H9 (cell line): ENCODE results near the gene FMO5. TPM values are rescaled to one million over a fixed set of nuclear protein-coding genes. Genes with fewer than 3 reads are reported as not detected.

ENCODE experiments used
- DNase-seq: peaks from one replicate; pipeline ENCODE4 v3.0.0-alpha.2; 2017
- H2AFZ ChIP-seq: one replicate; pipeline ENCODE4 v1.6.1; 2013; ENCODE audit warnings: mild to moderate bottlenecking, low read length, control low read depth, moderate library complexity
- H2AK5ac ChIP-seq: 2 replicates; pipeline ENCODE4 v1.6.1; 2013; ENCODE audit warnings: low read length, control low read depth, mixed read lengths; ENCODE audit not compliant: insufficient read length
- H2BK120ac ChIP-seq: one replicate; pipeline ENCODE4 v1.6.1; 2013; ENCODE audit warnings: low read depth, mild to moderate bottlenecking, low read length, control low read depth, inconsistent platforms; ENCODE audit not compliant: poor library complexity, severe bottlenecking
- H2BK12ac ChIP-seq: 2 replicates; pipeline ENCODE4 v1.6.1; 2013; ENCODE audit warnings: low read length, control low read depth, mixed read lengths, low read depth; ENCODE audit not compliant: insufficient read length
- H2BK15ac ChIP-seq: 2 replicates; pipeline ENCODE4 v1.6.1; 2013; ENCODE audit warnings: low read depth, low read length, control low read depth
- H2BK20ac ChIP-seq: one replicate; pipeline ENCODE4 v1.6.1; 2013; ENCODE audit warnings: low read depth, mild to moderate bottlenecking, low read length, control low read depth, inconsistent platforms; ENCODE audit not compliant: poor library complexity, severe bottlenecking
- H2BK5ac ChIP-seq: 2 replicates; pipeline ENCODE4 v1.6.1; 2013; ENCODE audit warnings: low read length, control low read depth, mixed read lengths; ENCODE audit not compliant: insufficient read length
- H3K14ac ChIP-seq: 2 replicates; pipeline ENCODE4 v1.6.1; 2013; ENCODE audit warnings: low read length, control low read depth; ENCODE audit not compliant: insufficient read depth
- H3K18ac ChIP-seq: 2 replicates; pipeline ENCODE4 v1.6.1; 2013; ENCODE audit warnings: low read depth, mild to moderate bottlenecking, mixed read lengths, low read length, control low read depth; ENCODE audit not compliant: insufficient read length
- H3K23ac ChIP-seq: 2 replicates; pipeline ENCODE4 v1.6.1; 2013; ENCODE audit warnings: low read length, control low read depth, mixed read lengths, low read depth; ENCODE audit not compliant: insufficient read length
- H3K23me2 ChIP-seq: 2 replicates; pipeline ENCODE4 v1.6.1; 2013; ENCODE audit warnings: low read depth, mild to moderate bottlenecking, mixed read lengths, low read length, control low read depth; ENCODE audit not compliant: insufficient read length, poor library complexity, severe bottlenecking
- H3K27ac ChIP-seq: 2 replicates; pipeline ENCODE4 v1.5.1; 2013; ENCODE audit warnings: low read length, control low read depth, mixed read lengths, low read depth; ENCODE audit not compliant: insufficient read length
- H3K27me3 ChIP-seq: 2 replicates; pipeline ENCODE4 v1.6.1; 2013; ENCODE audit warnings: low read length, control low read depth, inconsistent platforms; ENCODE audit not compliant: insufficient read depth
- H3K4ac ChIP-seq: 2 replicates; pipeline ENCODE4 v1.6.1; 2013; ENCODE audit warnings: low read depth, mild to moderate bottlenecking, control low read depth, inconsistent platforms, low read length, moderate library complexity
- H3K4me1 ChIP-seq: 2 replicates; pipeline ENCODE4 v1.6.1; 2013; ENCODE audit warnings: low read length, control low read depth, inconsistent platforms; ENCODE audit not compliant: insufficient read depth
- H3K4me2 ChIP-seq: 2 replicates; pipeline ENCODE4 v1.6.1; 2013; ENCODE audit warnings: low read length, control low read depth, mixed read lengths; ENCODE audit not compliant: insufficient read length, insufficient read depth
- H3K56ac ChIP-seq: 2 replicates; pipeline ENCODE4 v1.6.1; 2013; ENCODE audit warnings: low read depth, mild to moderate bottlenecking, mixed read lengths, low read length, control low read depth; ENCODE audit not compliant: insufficient read length
- H3K79me1 ChIP-seq: 2 replicates; pipeline ENCODE4 v1.6.1; 2013; ENCODE audit warnings: low read depth, mild to moderate bottlenecking, moderate library complexity, low read length, control low read depth, inconsistent platforms; ENCODE audit not compliant: insufficient read depth, poor library complexity, severe bottlenecking
- H3K79me2 ChIP-seq: 2 replicates; pipeline ENCODE4 v1.6.1; 2013; ENCODE audit warnings: low read length, control low read depth, inconsistent platforms; ENCODE audit not compliant: insufficient read depth
- H3K9ac ChIP-seq: 2 replicates; pipeline ENCODE4 v1.6.1; 2013; ENCODE audit warnings: low read length, control low read depth, mixed read lengths; ENCODE audit not compliant: insufficient read length; ENCODE audit errors: extremely low read depth
- H3K9me3 ChIP-seq: one replicate; pipeline ENCODE4 v1.6.1; 2013; ENCODE audit warnings: low read depth, low read length, inconsistent platforms; ENCODE audit not compliant: control insufficient read depth
- H3T11ph ChIP-seq: one replicate; pipeline ENCODE4 v1.6.1; 2013; ENCODE audit warnings: mild to moderate bottlenecking, low read length, control low read depth, inconsistent platforms
- H4K20me1 ChIP-seq: one replicate; pipeline ENCODE4 v1.6.1; 2013; ENCODE audit not compliant: control insufficient read depth, insufficient read length, insufficient read depth
- H4K5ac ChIP-seq: 2 replicates; pipeline ENCODE4 v1.6.1; 2013; ENCODE audit warnings: low read depth, mild to moderate bottlenecking, mixed read lengths, low read length, control low read depth; ENCODE audit not compliant: insufficient read length
- H4K8ac ChIP-seq: replicated peaks from 2 replicates; pipeline ENCODE4 v1.6.1; 2013; ENCODE audit warnings: low read length, control low read depth, mixed read lengths, low read depth; ENCODE audit not compliant: insufficient read length
- H4K91ac ChIP-seq: 2 replicates; pipeline ENCODE4 v1.6.1; 2013; ENCODE audit warnings: low read depth, mild to moderate bottlenecking, moderate library complexity, mixed read lengths, low read length, control low read depth; ENCODE audit not compliant: insufficient read length
- H3K27ac Mint-ChIP-seq, 3 experiments: 2 replicates in 2 of 3; 3 replicates in 1 of 3; pipeline ENCODE4 v1.8.0; 2020 to 2021; ENCODE audit warnings: mixed read lengths in 3 of 3, mild to moderate bottlenecking in 1 of 3, moderate library complexity in 1 of 3
- H3K27me3 Mint-ChIP-seq: 2 replicates; pipeline ENCODE4 v1.8.0; 2021; ENCODE audit warnings: low read depth, mild to moderate bottlenecking, moderate library complexity, mixed read lengths
- H3K36me3 Mint-ChIP-seq, 3 experiments: 2 replicates in 2 of 3; 3 replicates in 1 of 3; pipeline ENCODE4 v1.8.0; 2020 to 2021; ENCODE audit warnings: low read depth in 3 of 3, mixed read lengths in 3 of 3; ENCODE audit not compliant: insufficient read depth in 1 of 3
- H3K4me1 Mint-ChIP-seq, 2 experiments: 2 replicates each; pipeline ENCODE4 v1.8.0; 2020; ENCODE audit warnings: mixed read lengths in 2 of 2
- H3K4me3 Mint-ChIP-seq, 2 experiments: 2 replicates in 1 of 2; 3 replicates in 1 of 2; pipeline ENCODE4 v1.8.0; 2020 to 2021; ENCODE audit warnings: mild to moderate bottlenecking in 2 of 2, mixed read lengths in 2 of 2, moderate library complexity in 1 of 2
- H3K9me3 Mint-ChIP-seq, 2 experiments: 2 replicates in 1 of 2; 3 replicates in 1 of 2; pipeline ENCODE4 v1.8.0; 2020; ENCODE audit warnings: mild to moderate bottlenecking in 2 of 2, mixed read lengths in 2 of 2, moderate library complexity in 1 of 2
- CTCF ChIP-seq: fragments of 200-600 bp; sonication (generic); conservative IDR thresholded peaks from 3 replicates; pipeline ENCODE4 v1.8.0; 2021; ENCODE audit warnings: antibody characterized with exemption, mild to moderate bottlenecking
- WGBS: extraction: QIAGEN DNeasy Blood & Tissue Kit; methylation state at CpG from one replicate; pipeline ENCODE4 v1.1.7; 2013; ENCODE audit warnings: missing lambda C conversion rate, low lambda C conversion rate, mixed read lengths; ENCODE audit not compliant: insufficient read length; ENCODE audit errors: extremely low coverage; 5-methylcytosine and 5-hydroxymethylcytosine counted together
- total RNA-seq: library from RNA; stranded (reverse); gene quantifications from 2 replicates; pipeline ENCODE4 v1.2.1, GENCODE V29; 2021

FMO5 gene
- total RNA-seq, 1 experiment from 2014 or later = 0.61 TPM

- Histone ChIP-seq H2BK5ac (no peak overlapping the region), H2BK20ac (no peak overlapping the region), H3K79me2 (no peaks in the 10 kb centered on the region), H4K91ac (no peak overlapping the region), H3K79me1 (no peaks in the 10 kb centered on the region), H3K4me1 (peaks cover 4% of the 10 kb centered on the region; the same call in 1 of the 2 replicates), H3K23ac (no peak overlapping the region), H3K9me3 (peaks cover 4% of the 10 kb centered on the region), H3K18ac (no peak overlapping the region), H2BK15ac (no peak overlapping the region), H3K9ac (no peak overlapping the region), H3K27ac (no peak overlapping the region), H3T11ph (no peak overlapping the region), H3K27me3 (no peaks in the 10 kb centered on the region), H4K20me1 (no peaks in the 10 kb centered on the region), H4K8ac (no peak overlapping the region), H3K23me2 (no peaks in the 10 kb centered on the region), H2AK5ac (no peak overlapping the region), H3K4ac (no peak overlapping the region), H3K4me2 (no peak overlapping the region), H2AFZ (no peak overlapping the region), H4K5ac (no peak overlapping the region), H2BK120ac (no peak overlapping the region), H2BK12ac (no peak overlapping the region), H3K56ac (no peak overlapping the region), H3K14ac (no peak overlapping the region)
- Mint-ChIP-seq H3K27me3 (peaks cover 2% of the 10 kb centered on the region; the same call in 1 of the 2 replicates), H3K4me3 (no peak overlapping the region), H3K27ac (no peak overlapping the region), H3K9me3 (peaks cover 20 to 24% of the 10 kb centered on the region in 2 experiments), H3K36me3 (peaks cover 9 to 18% (median 13%) of the 10 kb centered on the region in 3 experiments), H3K4me1 (peaks cover 20 to 30% of the 10 kb centered on the region in 2 experiments)
- DNase-seq = no peak
- no peak for TF ChIP-seq CTCF
- WGBS = no CpG with 5 or more reads among the region's 3 CpGs
Observed at GRCh38 chr1:147236959-147237791, 12.0 kb upstream of the FMO5 start.
